Panc1 (cell line): ENCODE measurements around the gene ZBTB20. TPM values are rescaled to one million over a fixed set of nuclear protein-coding genes. Genes with fewer than 3 reads are reported as not detected.

Experiments
- ATAC-seq: fragments of 200-7000 bp; cut with Tn5 transposase; 2 replicates; pipeline ENCODE4 v1.9.1; 2020; ENCODE audit warnings: mild to moderate bottlenecking, moderate library complexity
- BruUV-seq: library from RNA; stranded (reverse); fragments of 400-500 nt; replicated peaks from 2 replicates; lab custom pipeline; 2021; lab: Mats Ljungman, UMichigan
- CTCF ChIA-PET: fragments of 300-600 bp; sonication (Branson Sonifier 250); formaldehyde crosslinking; loops from one replicate; lab custom pipeline; 2022; ENCODE audit warnings: antibody characterized with exemption; lab: Charles Lee
- POLR2A ChIA-PET: fragments of 300-600 bp; sonication (Branson Sonifier 250); formaldehyde crosslinking; loops from one replicate; lab custom pipeline; 2022; ENCODE audit warnings: antibody characterized with exemption; lab: Charles Lee
- DNase-seq: peaks from one replicate; pipeline ENCODE4 v3.0.0-alpha.2; 2010; ENCODE audit warnings: low read depth, low spot score
- H3K27ac ChIP-seq: 2 replicates; pipeline ENCODE4 v1.5.1; 2011; ENCODE audit warnings: mild to moderate bottlenecking, low read length, inconsistent platforms
- H3K27me3 ChIP-seq: fragments of 200-500 bp; sonication (Bioruptor generic); 2 replicates; pipeline ENCODE4 v1.6.0; 2014; ENCODE audit warnings: low read length, inconsistent platforms; ENCODE audit not compliant: control insufficient read depth, insufficient read depth
- H3K36me3 ChIP-seq: fragments of 200-500 bp; sonication (Bioruptor generic); 2 replicates; pipeline ENCODE4 v1.5.1; 2014; ENCODE audit warnings: inconsistent platforms, mild to moderate bottlenecking, low read length, moderate library complexity; ENCODE audit not compliant: control insufficient read depth, insufficient read depth
- H3K4me1 ChIP-seq: 2 replicates; pipeline ENCODE4 v1.5.1; 2011; ENCODE audit warnings: inconsistent platforms, mild to moderate bottlenecking, low read length, moderate library complexity; ENCODE audit not compliant: control insufficient read depth, insufficient read depth
- H3K4me3 ChIP-seq, 2 experiments: 2 replicates each; pipeline ENCODE4 v1.5.1; 2011 to 2012; ENCODE audit warnings: low read depth in 2 of 2, low read length in 2 of 2, mild to moderate bottlenecking in 2 of 2, inconsistent platforms in 1 of 2, moderate library complexity in 1 of 2
- H3K9me3 ChIP-seq: fragments of 200-500 bp; sonication (Bioruptor generic); 2 replicates; pipeline ENCODE4 v1.5.1; 2014; ENCODE audit warnings: low read depth, mild to moderate bottlenecking, inconsistent platforms, low read length, moderate library complexity; ENCODE audit not compliant: control insufficient read depth, insufficient read depth
- POLR2AphosphoS5 ChIP-seq: IDR thresholded peaks from 2 replicates; pipeline ENCODE4 v1.6.1; 2012; ENCODE audit warnings: mild to moderate bottlenecking, low read depth, low read length, moderate library complexity
- REST ChIP-seq, 2 experiments: IDR thresholded peaks; 2 replicates each; pipeline ENCODE4 v1.6.1; 2011 to 2012; ENCODE audit warnings: low read depth in 2 of 2, control low read depth in 1 of 2, low read length in 1 of 2, mild to moderate bottlenecking in 1 of 2, moderate library complexity in 1 of 2; ENCODE audit not compliant: insufficient read depth in 1 of 2
- SIN3A ChIP-seq: IDR thresholded peaks from 2 replicates; pipeline ENCODE4 v1.6.1; 2012; ENCODE audit warnings: low read depth, mild to moderate bottlenecking, low read length, moderate library complexity, borderline replicate concordance; ENCODE audit not compliant: insufficient read depth
- TCF7L2 ChIP-seq: IDR thresholded peaks from 2 replicates; pipeline ENCODE4 v1.6.1; 2011; ENCODE audit warnings: mild to moderate bottlenecking, low read depth, low read length, inconsistent platforms
- in situ Hi-C: cut with HindIII; loops from 2 replicates; pipeline ENCODE4 v1.10.0; 2016; ENCODE audit warnings: low sequenced_read_pairs, low pct_unique_long_range_greater_than_20kb
- intact Hi-C: fragments of 100-400 bp; cut with micrococcal nuclease; formaldehyde crosslinking; loops from one replicate; pipeline ENCODE4 v1.10.0; 2022; ENCODE audit not compliant: unreplicated experiment
- total RNA-seq: library from RNA; stranded (reverse); gene quantifications from one replicate; pipeline ENCODE4 v1.2.1, GENCODE V29; 2021; ENCODE audit not compliant: unreplicated experiment
- TF ChIP-seq, protein P1 (sequence below): fragments of 450-650 bp; IDR thresholded peaks from 2 replicates; pipeline ENCODE4 v1.5.1; 2017; ENCODE audit warnings: mild to moderate bottlenecking

Gene ZBTB20
- total RNA-seq, 1 experiment from 2014 or later, result 4.1 TPM

DNA sequence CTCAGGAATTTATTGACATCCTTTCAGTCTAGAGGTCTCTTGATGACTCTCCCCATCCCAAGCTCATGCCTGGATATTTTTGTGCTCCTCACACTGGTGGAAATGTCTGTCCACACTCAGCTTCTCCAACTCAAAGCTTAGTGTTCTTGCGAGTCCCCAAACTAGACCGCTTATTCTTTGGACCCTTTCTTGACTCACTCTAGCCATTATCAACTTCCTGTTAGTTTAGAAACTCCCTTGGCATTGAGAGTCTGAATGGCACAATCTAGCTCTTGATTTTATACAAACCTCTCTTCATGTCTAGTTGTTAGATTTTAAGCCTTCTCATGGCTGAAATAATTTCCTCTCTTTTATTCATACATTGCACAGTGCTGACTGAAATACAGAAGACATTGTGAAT is 833.7 kb downstream of the ZBTB20 start:
- Histone ChIP-seq H3K4me3 (no peak overlapping the region), H3K27ac (no peak overlapping the region), H3K36me3 (no peaks in the 10 kb centered on the region), H3K9me3 (no peaks in the 10 kb centered on the region), H3K4me1 (no peaks in the 10 kb centered on the region), H3K27me3 (no peaks in the 10 kb centered on the region)
- CTCF ChIA-PET, result no interaction called here
- no peak for ATAC-seq
- no peak for DNase-seq
- TF ChIP-seq REST (IDR thresholded peaks at IDR 0.05; ENCODE audit: insufficient read depth in 1 of 2, low read depth in 2 of 2, low read length in 1 of 2) (no peak), POLR2AphosphoS5 (no peak), TCF7L2 (no peak), SIN3A (no peak)
- TF ChIP-seq, protein P1, sequence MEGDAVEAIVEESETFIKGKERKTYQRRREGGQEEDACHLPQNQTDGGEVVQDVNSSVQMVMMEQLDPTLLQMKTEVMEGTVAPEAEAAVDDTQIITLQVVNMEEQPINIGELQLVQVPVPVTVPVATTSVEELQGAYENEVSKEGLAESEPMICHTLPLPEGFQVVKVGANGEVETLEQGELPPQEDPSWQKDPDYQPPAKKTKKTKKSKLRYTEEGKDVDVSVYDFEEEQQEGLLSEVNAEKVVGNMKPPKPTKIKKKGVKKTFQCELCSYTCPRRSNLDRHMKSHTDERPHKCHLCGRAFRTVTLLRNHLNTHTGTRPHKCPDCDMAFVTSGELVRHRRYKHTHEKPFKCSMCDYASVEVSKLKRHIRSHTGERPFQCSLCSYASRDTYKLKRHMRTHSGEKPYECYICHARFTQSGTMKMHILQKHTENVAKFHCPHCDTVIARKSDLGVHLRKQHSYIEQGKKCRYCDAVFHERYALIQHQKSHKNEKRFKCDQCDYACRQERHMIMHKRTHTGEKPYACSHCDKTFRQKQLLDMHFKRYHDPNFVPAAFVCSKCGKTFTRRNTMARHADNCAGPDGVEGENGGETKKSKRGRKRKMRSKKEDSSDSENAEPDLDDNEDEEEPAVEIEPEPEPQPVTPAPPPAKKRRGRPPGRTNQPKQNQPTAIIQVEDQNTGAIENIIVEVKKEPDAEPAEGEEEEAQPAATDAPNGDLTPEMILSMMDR, result no peak
- intact Hi-C loops, result no loop called here
- POLR2A ChIA-PET, result no interaction called here
- no TSS peak for BruUV-seq
- in situ Hi-C loops, result no loop called here

- no peak for DNase-seq
- no TSS peak for BruUV-seq
- in situ Hi-C loops (no loop called here), intact Hi-C loops (no loop called here)
- no peak for TF ChIP-seq TCF7L2
- Histone ChIP-seq H3K4me1 (no peaks in the 10 kb centered on the region), H3K9me3 (no peaks in the 10 kb centered on the region), H3K27ac (no peak overlapping the region), H3K27me3 (no peaks in the 10 kb centered on the region), H3K36me3 (no peaks in the 10 kb centered on the region), H3K4me3 (no peak overlapping the region)
- ChIA-PET POLR2A (no interaction called here), CTCF (no interaction called here)
- no peak for ATAC-seq
These were observed 836.4 kb downstream of the ZBTB20 start for GRCh38 chr3:114310695-114311094.

GRCh38 chr3:114308830-114309229 is 838.3 kb downstream of the ZBTB20 start:
- ATAC-seq, result no peak
- Histone ChIP-seq H3K27ac (no peak overlapping the region), H3K4me1 (no peaks in the 10 kb centered on the region), H3K36me3 (no peaks in the 10 kb centered on the region), H3K27me3 (no peaks in the 10 kb centered on the region), H3K9me3 (no peaks in the 10 kb centered on the region), H3K4me3 (no peak overlapping the region)
- TF ChIP-seq, protein P1, result no peak
- TF ChIP-seq TCF7L2, result no peak
- TF ChIP-seq POLR2AphosphoS5, result no peak
- TF ChIP-seq REST (IDR thresholded peaks at IDR 0.05; ENCODE audit: insufficient read depth in 1 of 2, low read depth in 2 of 2, low read length in 1 of 2), result no peak
- TF ChIP-seq SIN3A, result no peak
- in situ Hi-C loops, result no loop called here
- BruUV-seq, result no TSS peak
- ChIA-PET POLR2A (no interaction called here), CTCF (no interaction called here)
- DNase-seq, result no peak
- intact Hi-C loops, result no loop called here
